GM21576 (cell line): Measurements from ENCODE around the gene SUSD6.
"Not testable (repeated sequence)": the region's sequence is repeated elsewhere in the genome, so short reads cannot be mapped to it uniquely, and the experiment has no call there.

ENCODE experiments used
- ATAC-seq: cut with Tn5 transposase; IDR thresholded peaks from one replicate; pipeline ENCODE4 v1.9.1; 2021; ENCODE audit warnings: mild to moderate bottlenecking, moderate library complexity; ENCODE audit not compliant: unreplicated experiment

The SUSD6 gene

DNA sequence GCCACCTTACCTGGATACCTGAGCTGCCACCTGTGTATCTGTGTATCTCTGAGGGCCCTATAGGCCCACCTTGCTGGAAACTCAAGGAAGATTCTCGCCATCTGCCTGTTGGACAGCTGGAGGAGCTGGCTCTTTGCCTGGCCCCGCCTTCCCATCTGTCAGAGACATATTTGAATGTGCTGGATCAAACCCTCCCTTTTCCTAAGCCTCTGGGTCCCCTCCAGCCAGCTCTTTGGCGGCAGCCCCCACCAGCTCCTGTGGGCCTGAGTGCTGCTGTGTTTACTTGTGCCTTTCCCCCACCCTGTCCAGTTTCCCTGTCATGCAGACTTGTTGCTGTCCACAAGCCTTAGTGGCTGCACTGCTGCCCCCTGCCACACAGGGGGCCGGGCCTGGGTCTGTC, 99.7 kb downstream of the SUSD6 start:
- no peak for ATAC-seq

DNA sequence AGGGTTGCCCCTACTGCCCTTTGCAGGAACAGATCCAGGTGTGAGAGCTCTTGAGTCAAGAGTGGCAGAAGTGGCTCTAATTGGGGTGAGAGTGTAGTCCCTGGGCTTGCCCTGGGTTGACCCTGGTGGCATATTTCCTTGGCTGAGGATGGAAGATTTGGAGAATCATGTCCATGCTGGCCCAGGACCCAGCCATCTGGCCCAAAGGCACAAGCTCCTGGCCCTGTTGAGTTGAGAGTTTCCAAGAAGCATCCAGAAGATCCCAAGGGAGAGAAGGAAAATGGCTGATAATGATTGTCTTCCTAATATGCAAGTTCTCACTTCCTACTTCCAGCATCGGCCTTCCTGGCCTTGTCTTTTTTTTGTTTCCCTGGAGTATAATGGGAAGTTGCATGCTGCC, 100.1 kb downstream of the SUSD6 start:
- no peak for ATAC-seq

DNA sequence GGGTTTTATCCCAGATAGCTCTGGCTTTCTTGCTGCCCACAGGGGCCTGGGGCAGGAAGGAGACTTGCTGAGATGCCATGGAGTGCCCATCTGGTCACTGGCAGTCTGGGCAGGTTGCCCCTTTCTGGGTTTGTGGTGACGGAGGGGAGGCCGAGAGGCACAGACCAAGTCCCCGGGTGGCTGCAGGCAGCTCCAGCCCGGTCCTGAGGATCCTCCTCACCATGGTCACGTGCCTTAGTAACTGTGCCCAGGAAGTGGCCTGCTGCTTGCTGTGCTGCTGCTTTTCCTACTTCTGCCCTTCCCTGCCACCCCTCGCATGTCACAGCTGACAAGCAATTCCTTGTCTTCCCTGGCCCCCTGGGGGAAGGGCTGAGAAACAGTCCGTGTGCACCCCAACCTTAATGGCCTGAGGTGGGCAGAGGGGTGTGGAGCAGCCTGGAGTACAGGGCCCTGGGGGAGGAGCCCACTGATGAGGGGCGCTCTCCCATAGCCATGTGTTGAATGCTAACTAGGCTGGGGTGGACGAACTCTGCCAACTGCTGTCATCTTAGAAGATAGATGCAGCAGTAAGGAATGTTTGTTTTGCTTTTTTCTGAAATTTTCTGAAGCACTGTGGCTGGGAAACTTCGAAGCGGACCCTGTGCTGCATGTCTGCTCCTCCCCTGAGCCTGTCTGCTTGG, 100.6 kb downstream of the SUSD6 start:
- no peak for ATAC-seq

DNA sequence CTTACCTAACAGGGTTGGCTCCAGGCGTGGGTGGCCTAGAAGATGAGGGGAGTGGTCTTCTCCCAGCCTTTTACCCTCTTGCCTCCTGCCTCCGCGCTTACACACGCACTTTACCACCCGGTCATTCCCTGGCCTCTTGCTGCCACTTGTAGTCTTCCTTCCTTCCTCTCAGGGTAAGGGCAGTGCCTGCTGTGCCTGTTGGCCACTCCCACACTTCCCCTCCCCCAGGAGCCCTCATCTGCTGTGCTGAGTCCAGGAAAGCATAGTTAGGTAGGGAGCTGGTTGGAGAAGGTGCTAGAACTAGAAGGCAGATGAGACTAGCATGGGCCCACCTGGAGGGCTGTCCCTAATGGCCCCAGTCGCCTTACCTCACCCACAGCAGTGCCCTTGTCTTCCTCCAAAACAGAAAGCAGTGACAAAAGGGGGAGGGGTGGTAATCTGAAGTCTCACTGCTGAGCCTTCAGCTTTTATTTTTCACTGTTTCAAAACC, 101.2 kb downstream of the SUSD6 start:
- no peak for ATAC-seq

DNA sequence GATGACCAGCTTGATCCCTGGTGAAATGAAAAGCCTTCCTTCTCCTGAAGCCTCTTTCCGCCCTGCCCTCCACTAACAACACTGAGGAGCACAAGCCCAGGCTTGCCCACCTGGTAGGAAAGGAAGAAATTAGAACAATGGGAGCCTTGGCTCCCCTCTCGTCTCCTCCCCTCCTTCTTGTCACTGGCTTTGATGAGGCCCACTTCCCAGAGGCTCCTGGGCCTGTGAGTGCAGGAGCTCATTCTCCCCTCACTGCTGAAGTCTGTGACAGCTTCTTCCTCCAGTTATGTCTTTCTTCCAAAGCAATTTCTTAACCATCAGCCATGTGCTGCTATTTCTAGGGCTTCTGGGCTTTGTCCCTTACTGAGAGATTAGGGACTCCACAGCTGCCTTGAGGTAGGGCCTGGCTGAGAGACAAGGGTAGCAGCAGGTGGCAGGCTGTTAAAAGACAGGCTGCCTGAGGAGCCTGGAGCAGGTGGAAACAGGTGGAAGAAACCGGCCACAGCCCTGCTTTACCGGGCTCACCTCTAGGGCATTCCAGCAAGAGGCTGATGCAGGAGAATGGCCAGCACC, 101.9 kb downstream of the SUSD6 start:
- ATAC-seq, result no peak

DNA sequence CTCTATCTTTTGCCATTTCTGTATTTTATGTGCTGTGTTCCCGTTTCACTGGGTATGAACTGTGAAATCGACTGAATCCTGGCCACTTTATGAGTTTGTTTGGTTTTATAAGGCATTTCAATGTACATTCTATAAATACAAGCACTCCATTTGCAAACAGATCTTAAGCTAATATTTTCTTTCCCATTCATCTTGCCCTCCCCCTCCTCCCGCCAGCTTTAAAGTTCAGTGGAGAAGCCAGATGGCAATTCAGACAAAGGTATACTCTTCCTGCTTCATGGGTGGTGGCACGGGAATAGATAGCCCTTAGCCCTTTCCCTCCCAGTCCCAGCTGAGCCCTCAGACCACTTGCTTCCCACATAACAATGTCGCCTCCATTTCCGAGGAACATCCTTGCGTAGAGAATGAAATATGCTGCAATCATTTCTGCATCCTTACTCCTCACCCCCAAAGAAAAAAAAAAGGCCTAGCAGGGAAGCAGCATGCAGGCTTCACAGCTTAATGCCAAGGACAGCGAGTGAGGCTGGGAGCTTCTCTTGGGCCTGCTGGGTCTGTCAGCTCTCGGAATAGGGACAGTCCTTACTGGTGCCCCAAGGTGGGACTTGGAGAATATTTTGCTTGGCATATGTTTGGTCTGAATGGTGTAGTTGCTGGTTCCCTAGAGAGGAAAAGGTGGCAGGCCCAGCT, 102.7 kb downstream of the SUSD6 start:
- no peak for ATAC-seq

DNA sequence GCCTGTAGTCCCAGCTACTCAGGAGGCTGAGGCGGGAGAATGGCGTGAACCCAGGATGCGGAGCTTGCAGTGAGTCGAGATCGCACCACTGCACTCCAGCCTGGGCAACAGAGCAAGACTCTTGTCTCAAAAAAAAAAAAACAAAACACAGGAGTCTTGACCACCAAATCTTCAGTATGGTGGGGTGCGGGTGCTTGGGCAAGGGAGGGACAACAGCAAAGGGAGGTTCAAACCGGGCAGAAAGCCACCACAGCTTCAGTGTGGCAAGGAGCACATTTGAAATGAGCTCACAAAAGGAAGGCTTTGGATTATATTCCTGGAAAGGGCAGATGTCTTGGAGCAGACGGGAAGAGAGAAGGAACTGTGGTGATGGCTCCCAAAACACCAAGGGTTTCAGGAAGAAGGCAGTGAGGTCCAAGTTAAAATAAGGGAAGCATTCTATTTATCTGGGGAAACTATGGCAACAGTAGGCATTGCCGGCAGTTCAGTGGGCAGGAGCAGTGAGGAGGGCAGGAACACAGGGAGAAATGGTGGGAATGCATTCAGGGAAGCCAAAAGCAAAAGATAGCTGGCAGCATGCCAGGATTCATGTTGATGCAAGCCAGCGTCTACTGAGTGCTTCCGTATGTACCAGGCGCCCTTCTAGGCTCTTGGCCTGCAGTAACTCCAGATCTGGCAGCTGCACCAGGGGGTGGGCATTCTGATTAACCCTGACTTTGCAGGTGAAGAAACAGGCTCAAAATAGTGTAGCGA, 104.5 kb downstream of the SUSD6 start:
- ATAC-seq, result no peak

DNA sequence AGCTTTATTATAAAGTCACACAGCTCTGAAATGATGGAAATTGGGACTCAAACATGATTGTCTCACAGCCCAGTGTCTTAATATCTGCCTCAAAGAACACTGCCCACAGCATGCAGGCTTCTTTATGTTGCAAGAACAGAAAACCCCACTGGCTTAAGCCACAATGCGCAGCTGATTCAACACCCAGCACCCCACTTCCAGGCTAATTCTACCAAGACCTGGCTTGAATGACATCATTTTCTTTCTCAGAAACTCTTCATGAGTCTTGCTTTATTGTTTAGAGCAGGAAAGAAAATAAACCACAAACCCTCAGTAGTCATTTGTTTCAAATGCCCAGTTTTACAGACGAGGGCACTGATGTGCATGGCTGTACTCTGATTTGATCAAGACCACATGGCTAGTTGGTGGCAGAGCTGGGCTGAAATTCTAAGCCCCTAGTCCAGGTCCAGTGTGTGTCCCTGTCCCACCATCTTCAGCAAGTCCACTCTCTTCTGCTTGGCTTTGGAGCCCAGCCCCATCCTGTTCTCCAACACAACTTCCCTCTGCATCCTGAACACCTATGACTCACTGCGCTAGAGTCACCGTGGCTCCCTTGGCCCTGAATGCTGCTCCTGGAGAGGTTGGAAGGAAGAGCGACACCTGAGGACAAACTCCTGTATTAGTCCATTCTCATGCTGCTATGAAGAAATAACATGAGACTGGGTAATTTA, 105.2 kb downstream of the SUSD6 start:
- no peak for ATAC-seq

DNA sequence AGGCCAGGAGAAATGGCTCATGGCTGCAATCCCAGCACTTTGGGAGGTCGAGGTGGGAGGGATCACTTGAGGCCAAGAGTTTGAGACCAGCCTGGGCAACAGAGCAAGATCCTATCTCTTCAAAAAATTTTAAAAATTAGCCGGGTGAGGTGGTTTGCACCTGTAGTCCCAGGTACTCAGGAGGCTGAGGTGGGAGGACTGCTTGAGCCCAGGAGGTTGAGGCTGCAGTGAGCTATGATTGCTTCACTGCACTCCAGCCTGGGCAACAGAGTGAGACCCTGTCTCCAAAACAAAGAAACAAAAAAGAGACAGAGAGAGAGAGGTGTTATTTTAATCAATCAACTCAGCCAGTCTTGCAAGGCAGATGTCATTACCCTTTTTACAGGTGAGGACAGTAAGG, 107.2 kb downstream of the SUSD6 start:
- ATAC-seq, result not testable (repeated sequence)

DNA sequence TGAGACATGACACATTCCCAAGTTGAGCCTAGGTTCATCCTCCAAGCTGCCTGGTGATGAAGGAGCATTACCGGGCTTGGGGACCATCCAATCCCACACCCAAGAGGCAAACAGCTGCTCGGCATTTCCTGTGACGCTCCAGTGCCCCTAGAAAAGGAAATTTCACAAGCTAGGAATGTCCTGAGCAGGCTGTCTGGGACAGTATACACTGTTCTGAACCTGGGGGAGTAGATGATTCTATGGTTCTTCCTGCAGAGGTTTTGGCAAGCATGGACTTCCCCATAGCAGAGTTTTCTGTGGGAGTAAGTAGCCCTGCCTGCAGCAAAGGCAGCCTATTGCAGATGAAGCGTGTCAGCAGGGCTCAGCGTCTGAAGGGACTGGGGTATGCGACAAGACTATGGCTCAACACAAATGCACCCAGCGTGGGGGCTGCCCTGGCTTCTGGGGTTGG, 108.1 kb downstream of the SUSD6 start:
- no peak for ATAC-seq

DNA sequence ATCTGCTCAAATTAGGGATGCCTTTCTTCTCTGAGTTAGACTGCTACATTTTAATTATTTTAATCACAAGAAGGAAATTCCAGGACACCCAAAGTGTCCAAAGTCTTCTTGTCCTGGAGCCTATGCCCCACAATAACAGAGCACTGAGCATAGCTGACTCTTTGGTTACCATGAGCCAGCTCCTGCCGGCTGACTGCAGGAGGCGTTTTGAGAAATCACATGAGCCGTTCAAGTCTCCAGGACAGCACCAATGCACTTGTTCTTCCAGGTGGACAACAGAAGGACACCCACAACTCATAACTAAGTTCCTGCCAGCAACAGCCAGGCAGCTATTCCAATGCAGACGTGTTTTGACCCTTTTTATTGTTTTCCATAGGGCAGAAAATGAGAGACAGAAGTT, 109.5 kb downstream of the SUSD6 start:
- no peak for ATAC-seq

DNA sequence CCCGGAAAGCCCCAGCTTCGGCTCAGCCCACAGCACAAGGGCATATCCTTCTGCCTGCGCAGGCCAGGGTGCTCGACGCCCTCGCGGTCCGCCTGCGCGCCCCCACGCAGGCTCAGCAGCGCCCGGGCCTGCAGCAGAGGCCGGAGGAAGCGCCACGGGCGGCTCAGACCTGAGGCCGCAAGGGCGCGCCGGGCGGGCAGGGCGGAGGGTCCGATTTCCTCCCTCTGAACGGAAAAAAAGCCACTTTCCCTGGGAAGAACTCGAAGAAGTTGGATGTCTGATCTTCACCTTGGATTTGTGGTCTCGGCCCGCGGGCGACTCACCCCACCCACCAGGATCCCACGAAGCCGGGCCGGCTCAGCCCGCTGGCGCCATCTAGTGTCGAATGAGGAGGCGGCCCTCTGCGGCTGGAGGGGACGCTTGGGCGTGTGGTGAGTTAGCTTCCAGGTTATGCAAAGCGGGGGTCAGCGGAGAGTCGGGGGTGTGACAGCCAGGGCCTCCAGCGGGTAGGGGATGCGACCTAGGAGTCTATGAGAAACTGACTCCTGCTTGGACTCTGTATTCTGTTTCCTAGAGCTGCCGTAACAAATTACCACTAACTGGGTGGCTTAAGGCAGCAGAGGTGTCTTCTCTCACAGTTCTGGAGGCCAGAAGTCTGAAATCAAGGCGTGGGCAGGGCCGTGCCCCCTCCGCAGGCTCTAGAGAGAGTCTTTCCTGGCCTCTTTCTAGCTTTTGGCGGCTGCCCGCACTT, 115.5 kb downstream of the SUSD6 start:
- no peak for ATAC-seq

DNA sequence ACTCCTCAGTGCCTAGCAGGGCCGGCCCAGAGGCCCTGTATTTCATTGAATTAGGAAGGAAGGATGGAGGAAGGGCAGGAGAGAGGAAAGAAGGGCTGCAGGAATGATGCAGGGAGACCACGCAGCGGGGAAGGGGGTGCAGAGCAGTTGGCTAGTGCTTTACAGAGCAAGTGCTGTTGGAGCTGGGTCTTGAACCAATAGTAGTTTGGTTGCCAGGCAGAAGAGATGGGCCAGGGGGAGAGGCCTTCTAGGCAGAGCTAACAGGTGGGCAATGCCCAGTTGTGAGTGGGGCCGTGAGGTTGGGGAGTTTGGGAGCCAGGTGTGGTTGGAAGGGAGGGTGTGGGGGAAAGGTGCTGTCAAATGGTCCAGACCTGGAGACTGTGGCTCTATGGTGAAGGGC, 116.5 kb downstream of the SUSD6 start:
- ATAC-seq, result no peak

DNA sequence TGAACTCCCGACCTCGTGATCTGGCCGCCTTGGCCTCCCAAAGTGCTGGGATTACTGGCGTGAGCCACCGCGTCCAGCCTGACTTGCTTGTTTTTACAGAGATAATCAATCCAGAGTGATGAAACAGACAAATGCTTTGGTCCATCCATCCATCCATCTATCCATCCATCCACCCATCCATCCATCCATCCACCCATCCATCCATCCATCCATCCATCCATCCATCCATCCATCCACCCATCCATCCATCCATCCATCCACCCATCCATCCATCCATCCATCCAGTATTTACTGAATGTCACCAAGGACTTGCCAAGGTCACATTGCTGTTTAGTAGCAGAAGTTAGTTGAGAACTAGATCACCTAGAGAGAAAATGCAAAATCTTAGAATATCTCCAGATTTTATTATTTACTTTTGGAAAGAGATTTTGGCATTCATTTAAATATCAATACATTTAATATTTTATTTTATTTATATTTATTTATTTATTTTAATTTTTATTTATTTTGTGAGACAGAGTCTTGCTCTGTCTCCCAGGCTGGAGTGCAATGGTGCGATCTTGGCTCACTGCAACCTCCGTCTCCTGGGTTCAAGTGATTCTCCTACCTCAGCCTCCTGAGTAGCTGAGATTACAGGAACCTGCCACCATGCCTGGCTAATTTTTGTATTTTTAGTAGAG, 120.7 kb downstream of the SUSD6 start:
- ATAC-seq, result not testable (repeated sequence)

DNA sequence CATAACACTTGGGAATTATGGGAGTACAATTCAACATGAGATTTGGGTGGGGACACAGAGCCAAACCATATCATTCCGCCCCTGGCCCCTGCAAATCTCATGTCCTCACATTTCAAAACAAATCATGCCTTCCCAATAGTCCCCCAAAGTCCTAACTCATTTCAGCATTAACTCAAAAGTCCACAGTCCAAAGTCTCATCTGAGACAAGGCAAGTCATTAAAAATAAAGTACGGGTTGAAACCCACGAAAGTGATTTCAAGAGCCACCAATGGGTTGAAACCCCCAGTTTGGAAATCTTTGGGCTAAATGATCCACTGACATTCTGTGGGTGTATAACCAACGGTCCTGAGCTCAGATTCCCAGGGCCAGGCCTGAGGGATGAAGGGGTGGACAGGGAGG, 125.0 kb downstream of the SUSD6 start:
- ATAC-seq, result not testable (repeated sequence)

DNA sequence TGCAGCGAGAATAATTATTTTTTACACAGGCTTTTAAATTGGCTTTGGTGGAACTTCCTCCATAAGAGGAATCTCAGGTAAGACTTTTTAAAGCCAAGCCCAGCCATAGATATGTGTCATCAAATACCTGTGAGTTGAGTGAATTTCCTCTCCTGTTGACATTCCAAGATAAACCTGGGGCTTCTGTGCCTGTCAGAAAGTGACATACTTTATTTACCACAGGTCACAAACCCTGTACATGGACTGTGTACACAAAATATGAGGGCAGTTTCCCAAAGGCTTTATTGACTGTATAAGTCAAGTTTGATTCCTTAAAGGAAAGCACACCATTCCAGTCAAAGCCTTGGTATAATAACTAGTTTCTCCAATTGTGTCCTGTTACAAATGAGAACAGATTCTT, 129.7 kb downstream of the SUSD6 start:
- ATAC-seq, result no peak

DNA sequence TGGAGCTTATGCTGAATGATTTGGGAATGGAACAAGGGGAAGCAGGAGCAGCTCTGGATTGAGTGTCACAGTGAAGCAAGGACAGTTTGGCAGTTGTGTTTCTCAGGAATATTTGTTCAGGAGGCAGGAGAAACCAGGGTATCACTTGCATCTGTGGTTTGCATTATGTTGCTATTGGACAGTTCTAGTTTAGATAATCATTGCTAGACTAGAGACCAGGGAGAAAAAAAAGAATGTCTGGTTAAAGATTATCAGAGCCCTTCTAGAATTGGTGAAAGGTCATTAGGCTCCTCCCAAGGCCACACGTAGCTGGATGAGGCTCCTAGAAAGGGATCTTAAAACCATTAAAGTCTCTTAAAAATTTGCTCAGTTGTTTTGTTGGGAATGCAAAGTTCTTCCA, 138.6 kb downstream of the SUSD6 start:
- no peak for ATAC-seq

DNA sequence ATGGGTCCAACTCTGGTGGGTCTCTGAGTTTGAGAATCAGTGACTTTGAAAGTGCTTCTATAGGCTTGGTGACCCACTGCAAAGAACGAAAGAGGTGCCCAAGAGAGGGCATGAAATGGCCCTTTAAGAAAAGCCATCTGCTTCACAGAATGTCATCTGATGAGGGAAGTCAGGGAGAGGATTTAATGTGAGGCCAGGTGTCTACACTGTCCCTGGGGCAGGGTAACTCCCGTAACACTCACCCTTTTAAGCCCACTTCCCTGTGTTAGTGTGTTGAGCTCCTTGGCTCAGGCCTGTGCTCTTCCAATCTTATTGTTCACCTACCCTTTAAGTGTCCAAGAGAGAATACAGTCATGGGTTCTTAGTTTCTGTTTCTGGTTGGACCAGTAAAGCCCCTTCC, 139.1 kb downstream of the SUSD6 start:
- ATAC-seq, result no peak

DNA sequence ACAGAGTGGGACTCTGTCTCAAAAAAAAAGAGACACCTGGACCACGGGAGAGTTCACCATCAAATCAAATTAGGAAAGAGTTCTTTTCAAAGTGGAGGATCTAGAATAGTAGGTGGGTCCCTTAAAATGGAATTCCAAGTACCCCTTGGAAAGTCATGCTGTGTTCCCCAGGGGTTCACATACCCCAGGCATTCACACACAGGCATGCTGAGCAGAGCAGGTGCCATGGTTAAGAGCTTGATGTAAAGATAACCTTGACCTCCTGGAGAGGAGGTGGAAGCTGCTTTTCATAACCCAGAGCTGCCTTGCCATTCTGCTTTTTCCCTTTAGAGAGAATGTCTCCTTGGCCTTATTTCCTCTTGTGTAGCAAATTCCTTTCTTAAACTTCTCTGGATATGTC, 141.4 kb downstream of the SUSD6 start:
- ATAC-seq, result no peak

DNA sequence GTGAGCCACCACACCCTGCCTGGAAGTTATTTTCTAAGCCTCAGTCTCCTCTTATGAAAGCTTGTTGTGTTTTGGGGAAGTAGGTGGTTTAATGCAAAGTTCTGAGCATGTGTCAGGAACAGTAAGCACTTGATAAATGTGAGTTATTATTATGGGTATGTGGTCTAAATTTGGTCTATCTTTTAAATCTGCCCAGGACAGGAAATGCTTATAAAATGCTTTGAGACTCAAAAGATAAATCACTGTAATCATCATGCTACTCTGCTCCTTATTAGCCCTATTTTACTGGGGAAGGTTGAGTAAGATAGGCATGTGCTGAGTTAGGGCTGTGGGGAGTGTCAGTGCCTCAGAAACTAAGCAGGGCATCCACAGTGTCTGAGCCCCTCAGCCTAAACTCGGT, 142.5 kb downstream of the SUSD6 start:
- ATAC-seq, result no peak
